Small intestine (tissue), 16 donors: ENCODE data around the gene UBALD2. TPM values are rescaled to one million over a fixed set of nuclear protein-coding genes. Genes with fewer than 3 reads are reported as not detected.
A peak's percentile ranks its signal among the peaks of the same experiment; 100 is the strongest.
"Not testable (repeated sequence)": the region's sequence is repeated elsewhere in the genome, so short reads cannot be mapped to it uniquely, and the experiment has no call there.

Source experiments
- DNase-seq, 2 donors: peaks; one replicate each; pipeline versions ENCODE4 v3.0.0 to v3.0.0-alpha.2; 2013
- FAIRE-seq: peaks from 2 replicates; lab custom pipeline; 2012; peaks lifted over from hg19 to GRCh38; lab: Jason Lieb, UNC
- H3K27ac ChIP-seq, 3 donors: one replicate each; pipeline ENCODE4 v1.5.1; 2013; ENCODE audit warnings: low read length in 2 of 3, mild to moderate bottlenecking in 2 of 3, control low read depth in 1 of 3, inconsistent platforms in 1 of 3, low read depth in 1 of 3, moderate library complexity in 1 of 3
- H3K27me3 ChIP-seq, 3 donors: one replicate each; pipeline ENCODE4 v1.6.1; 2013; ENCODE audit warnings: low read length in 3 of 3, inconsistent platforms in 1 of 3; ENCODE audit not compliant: control insufficient read depth in 3 of 3, insufficient read depth in 3 of 3
- H3K36me3 ChIP-seq, 3 donors: one replicate each; pipeline ENCODE4 v1.6.1; 2013; ENCODE audit warnings: low read length in 3 of 3, inconsistent platforms in 1 of 3, low read depth in 1 of 3, mild to moderate bottlenecking in 1 of 3, moderate library complexity in 1 of 3; ENCODE audit not compliant: control insufficient read depth in 3 of 3, insufficient read depth in 2 of 3
- H3K4me1 ChIP-seq, 3 donors: one replicate each; pipeline ENCODE4 v1.6.1; 2013; ENCODE audit warnings: low read length in 2 of 3, inconsistent platforms in 1 of 3, low read depth in 1 of 3, mild to moderate bottlenecking in 1 of 3, moderate library complexity in 1 of 3; ENCODE audit not compliant: control insufficient read depth in 3 of 3, insufficient read depth in 2 of 3
- H3K4me3 ChIP-seq, 3 donors: one replicate each; pipeline ENCODE4 v1.5.1; 2013; ENCODE audit warnings: low read length in 3 of 3, control low read depth in 1 of 3, inconsistent platforms in 1 of 3, low read depth in 1 of 3, mild to moderate bottlenecking in 1 of 3, moderate library complexity in 1 of 3
- H3K9me3 ChIP-seq, 2 donors: one replicate each; pipeline ENCODE4 v1.6.1; 2013; ENCODE audit warnings: low read depth in 1 of 2, low read length in 1 of 2; ENCODE audit not compliant: control insufficient read depth in 2 of 2, insufficient read depth in 1 of 2
- WGBS, 3 donors: extraction: QIAGEN DNeasy Blood & Tissue Kit; methylation state at CpG; one replicate each; pipeline ENCODE4 v1.1.7; 2013; 5-methylcytosine and 5-hydroxymethylcytosine counted together
- long read RNA-seq, 10 donors: transcript quantifications; one replicate each; lab custom pipeline, GENCODE V29; 2026
- polyA plus RNA-seq, 4 donors: library from polyadenylated mRNA; stranded (reverse) in 3 of 4; unstranded in 1 of 4; fragments of 200-250 nt in 3 of 4; fragments of 120-200 nt in 1 of 4; gene quantifications; one replicate each; pipeline versions ENCODE4 v1.2.1 to v1.2.3, GENCODE V29; 2013
- donor health status: healthy with polysubstance abuse.
- donor health status: control.
- donor health status: control.
- donor health status: Bipolar disorder and iron deficiency.
- donor health status: healthy.

UBALD2 gene
- 100 to 1,000 TPM in 2 of 4 donors, 10 to 100 TPM in 2; 53.1 to 118 (median 84.0) TPM for polyA plus RNA-seq
- long read RNA-seq, donor 1 = 0 reads
- long read RNA-seq, donor 2, transcript UBALD2-201 (3 exons, 1,593 nt) = major isoform, 20 of 36 reads
- long read RNA-seq, donor 2, transcript UBALD2-203 (2 exons, 660 nt) = minor isoform, 5 of 36 reads
- long read RNA-seq, donor 2, partial matches to known transcripts = 5 of 36 reads
- long read RNA-seq, donor 2, other reads (novel, unspliced or antisense) = 5 of 36 reads
- long read RNA-seq, donor 3, transcript UBALD2-201 (3 exons, 1,593 nt) = major isoform, 35 of 59 reads
- long read RNA-seq, donor 3, partial matches to known transcripts = 10 of 59 reads
- long read RNA-seq, donor 3, other reads (novel, unspliced or antisense) = 9 of 59 reads
- long read RNA-seq, donor 4, partial matches to known transcripts = 0 of 3 reads
- long read RNA-seq, donor 4, other reads (novel, unspliced or antisense) = 0 of 3 reads
- long read RNA-seq, donor 5, transcript UBALD2-201 (3 exons, 1,593 nt) = major isoform, 11 of 20 reads
- long read RNA-seq, donor 5, partial matches to known transcripts = 8 of 20 reads
- long read RNA-seq, donor 5, other reads (novel, unspliced or antisense) = 0 of 20 reads
- long read RNA-seq, donor 6, transcript UBALD2-201 (3 exons, 1,593 nt) = major isoform, 50 of 54 reads
- long read RNA-seq, donor 6, partial matches to known transcripts = 0 of 54 reads
- long read RNA-seq, donor 6, other reads (novel, unspliced or antisense) = 0 of 54 reads
- long read RNA-seq, donor 7, transcript UBALD2-201 (3 exons, 1,593 nt) = major isoform, 47 of 50 reads
- long read RNA-seq, donor 7, partial matches to known transcripts = 0 of 50 reads
- long read RNA-seq, donor 7, other reads (novel, unspliced or antisense) = 0 of 50 reads
- long read RNA-seq, donor 8, transcript UBALD2-201 (3 exons, 1,593 nt) = major isoform, 6 of 7 reads
- long read RNA-seq, donor 8, partial matches to known transcripts = 0 of 7 reads
- long read RNA-seq, donor 8, other reads (novel, unspliced or antisense) = 0 of 7 reads
- long read RNA-seq, donor 9, transcript UBALD2-201 (3 exons, 1,593 nt) = major isoform, 14 of 15 reads
- long read RNA-seq, donor 9, partial matches to known transcripts = 0 of 15 reads
- long read RNA-seq, donor 9, other reads (novel, unspliced or antisense) = 0 of 15 reads
- long read RNA-seq, donor 10, transcript UBALD2-203 (2 exons, 660 nt) = minor isoform, 9 of 50 reads
- long read RNA-seq, donor 10, transcript UBALD2-201 (3 exons, 1,593 nt) = major isoform, 39 of 50 reads
- long read RNA-seq, donor 10, partial matches to known transcripts = 0 of 50 reads
- long read RNA-seq, donor 10, other reads (novel, unspliced or antisense) = 0 of 50 reads

GRCh38 chr17:76264755-76265623, at the start of gene UBALD2:
Gene UBALD2 (plus strand): TSS chr17:76265348. CDS start chr17:76265506, 158 bp downstream.
- Histone ChIP-seq H3K36me3 (peaks cover 0 to 36% (median 2%) of the 10 kb centered on the region in 3 donors), H3K9me3 (no peaks in the 10 kb centered on the region), H3K4me1 (peaks cover 10 to 81% (median 19%) of the 10 kb centered on the region in 3 donors), H3K27me3 (no peaks in the 10 kb centered on the region), H3K4me3 (peak within 1 kb of the TSS; percentile 71 to 100 (median 87)), H3K27ac (peak within 1 kb of the TSS; percentile 89 to 98 (median 95))
- DNase-seq (peak; percentile 99 to 100), FAIRE-seq (peak; percentile 5)
- WGBS, 3 donors = 0 to 1% (median 0%) methylated on average over 49 to 94 of the region's 94 CpGs

- 93 to 98% (median 96%) methylated on average over 3 of the region's 3 CpGs for WGBS, 3 donors
- Histone ChIP-seq H3K27ac (no peak overlapping the region), H3K36me3 (no peaks in the 10 kb centered on the region), H3K4me1 (peaks cover 0 to 9% (median 2%) of the 10 kb centered on the region in 3 donors), H3K4me3 (no peak overlapping the region), H3K27me3 (no peaks in the 10 kb centered on the region), H3K9me3 (no peaks in the 10 kb centered on the region)
- FAIRE-seq (no peak), DNase-seq (no peak)
Measured at GRCh38 chr17:76217081-76217480, 48.1 kb upstream of the UBALD2 start.

GRCh38 chr17:76219670-76220383, 45.3 kb upstream of the UBALD2 start:
- WGBS, 3 donors = 88 to 89% (median 88%) methylated on average over 7 of the region's 7 CpGs
- H3K9me3 ChIP-seq = no peaks in the 10 kb centered on the region

GRCh38 chr17:76223802-76224201, 41.3 kb upstream of the UBALD2 start:
- Histone ChIP-seq H3K36me3 (no peaks in the 10 kb centered on the region), H3K27me3 (no peaks in the 10 kb centered on the region), H3K4me3 (no peak overlapping the region), H3K27ac (no peak overlapping the region), H3K4me1 (peaks cover 0 to 9% (median 2%) of the 10 kb centered on the region in 3 donors), H3K9me3 (no peaks in the 10 kb centered on the region)
- 96 to 100% (median 97%) methylated on average over 1 of the region's 1 CpG for WGBS, 3 donors
- DNase-seq (no peak), FAIRE-seq (no peak)

More at GRCh38 chr17:76219670-76220383, 45.3 kb upstream of the UBALD2 start:
- Histone ChIP-seq H3K27ac (peak overlapping the region in 1 of 3 donors; percentile 71), H3K4me1 (peaks cover 0 to 9% (median 2%) of the 10 kb centered on the region in 3 donors), H3K27me3 (no peaks in the 10 kb centered on the region), H3K36me3 (no peaks in the 10 kb centered on the region), H3K4me3 (no peak overlapping the region)
- DNase-seq = no peak
- no peak for FAIRE-seq

GRCh38 chr17:76225373-76226086, 39.6 kb upstream of the UBALD2 start:
- H3K9me3 ChIP-seq, DNase-seq, H3K27me3 ChIP-seq, H3K4me3 ChIP-seq, H3K4me1 ChIP-seq, FAIRE-seq, H3K27ac ChIP-seq, H3K36me3 ChIP-seq: not testable (repeated sequence)
- WGBS, 3 donors = 79 to 93% (median 89%) methylated on average over 6 to 7 of the region's 7 CpGs

- H3K4me3 ChIP-seq, DNase-seq, H3K36me3 ChIP-seq, H3K27me3 ChIP-seq, FAIRE-seq, H3K27ac ChIP-seq, H3K9me3 ChIP-seq, H3K4me1 ChIP-seq: not testable (repeated sequence)
- WGBS, 3 donors = 94 to 96% (median 95%) methylated on average over 19 of the region's 19 CpGs
Measured at GRCh38 chr17:76226749-76227148, 38.4 kb upstream of the UBALD2 start.
